ENCODE data around the gene MTRR.

The MTRR gene

GRCh38 chr5:7881816-7882215, 12.9 kb downstream of the MTRR start (continued):
- TF ChIP-seq CSRNP3 (CRISPR knock-in tag; IDR thresholded peaks at IDR 0.05), result no peak

GRCh38 chr5:7882926-7883325, 14.0 kb downstream of the MTRR start:
- no peak for TF ChIP-seq POU6F1 (CRISPR knock-in tag; IDR thresholded peaks at IDR 0.05; ENCODE audit: borderline replicate concordance, low read depth)
- TF ChIP-seq ZNF565 (CRISPR knock-in tag; conservative IDR thresholded peaks at IDR 0.05; ENCODE audit: low read depth), result no peak
- TF ChIP-seq ISL1 (CRISPR knock-in tag; IDR thresholded peaks at IDR 0.05), result no peak
- no peak for TF ChIP-seq PPARA (CRISPR knock-in tag; IDR thresholded peaks at IDR 0.05; ENCODE audit: borderline replicate concordance)
- no peak for TF ChIP-seq ARNTL (CRISPR knock-in tag; IDR thresholded peaks at IDR 0.05; ENCODE audit: borderline replicate concordance, low read depth)
- no peak for TF ChIP-seq ZNF8 (CRISPR knock-in tag; IDR thresholded peaks at IDR 0.05)
- TF ChIP-seq BACH2 (CRISPR knock-in tag; IDR thresholded peaks at IDR 0.05; ENCODE audit: borderline replicate concordance), result no peak
- no peak for ATAC-seq

- ATAC-seq, result no peak
- no peak for TF ChIP-seq BACH2 (CRISPR knock-in tag; IDR thresholded peaks at IDR 0.05; ENCODE audit: borderline replicate concordance)
- no peak for TF ChIP-seq ISL1 (CRISPR knock-in tag; IDR thresholded peaks at IDR 0.05)
- TF ChIP-seq ZNF8 (CRISPR knock-in tag; IDR thresholded peaks at IDR 0.05), result no peak
- no peak for TF ChIP-seq CREB5 (CRISPR knock-in tag; IDR thresholded peaks at IDR 0.05; ENCODE audit: low read depth)
- TF ChIP-seq ZFP30 (CRISPR knock-in tag; IDR thresholded peaks at IDR 0.05), result no peak
- TF ChIP-seq GLIS3 (CRISPR knock-in tag; IDR thresholded peaks at IDR 0.05), result no peak
- no peak for TF ChIP-seq POU6F1 (CRISPR knock-in tag; IDR thresholded peaks at IDR 0.05; ENCODE audit: borderline replicate concordance, low read depth)
- TF ChIP-seq OSR1 (CRISPR knock-in tag; IDR thresholded peaks at IDR 0.05), result no peak
- no peak for TF ChIP-seq CSRNP3 (CRISPR knock-in tag; IDR thresholded peaks at IDR 0.05)
- TF ChIP-seq TCF4 (CRISPR knock-in tag; IDR thresholded peaks at IDR 0.05; ENCODE audit: borderline replicate concordance), result no peak
- no peak for TF ChIP-seq PPARA (CRISPR knock-in tag; IDR thresholded peaks at IDR 0.05; ENCODE audit: borderline replicate concordance)
- TF ChIP-seq ESRRG (CRISPR knock-in tag; IDR thresholded peaks at IDR 0.05), result no peak
- no peak for TF ChIP-seq ZNF565 (CRISPR knock-in tag; conservative IDR thresholded peaks at IDR 0.05; ENCODE audit: low read depth)
- TF ChIP-seq ZNF70 (CRISPR knock-in tag; IDR thresholded peaks at IDR 0.05), result no peak
- no peak for TF ChIP-seq CSDC2 (CRISPR knock-in tag; IDR thresholded peaks at IDR 0.05)
- TF ChIP-seq RARB (CRISPR knock-in tag; IDR thresholded peaks at IDR 0.05), result no peak
- no peak for TF ChIP-seq ZFP3 (CRISPR knock-in tag; IDR thresholded peaks at IDR 0.05)
- TF ChIP-seq ARNTL (CRISPR knock-in tag; IDR thresholded peaks at IDR 0.05; ENCODE audit: borderline replicate concordance, low read depth), result no peak
- no peak for TF ChIP-seq TSHZ2 (CRISPR knock-in tag; IDR thresholded peaks at IDR 0.05)
Observed at GRCh38 chr5:7884491-7885267, 15.7 kb downstream of the MTRR start.

Data from SK-N-SH treated with all-trans-retinoic acid at 6 μM for 48 hours (cell line).